SK-N-SH (cell line): ENCODE results near the gene NOTCH1.

Source experiments
- CTCF ChIP-seq: fragments of 200-600 bp; sonication (generic); IDR thresholded peaks from 2 replicates; pipeline ENCODE4 v1.6.1; 2017; ENCODE audit warnings: antibody characterized with exemption, mild to moderate bottlenecking, moderate library complexity
- ELF1 ChIP-seq: IDR thresholded peaks from 2 replicates; pipeline ENCODE4 v1.4.0; 2012
- FOSL2 ChIP-seq: IDR thresholded peaks from 2 replicates; pipeline ENCODE4 v1.4.0; 2012; ENCODE audit warnings: low read depth, mild to moderate bottlenecking, moderate library complexity, borderline replicate concordance
- MAX ChIP-seq: IDR thresholded peaks from 2 replicates; pipeline ENCODE4 v1.4.0; 2012; ENCODE audit warnings: low read depth
- MXI1 ChIP-seq: IDR thresholded peaks from 2 replicates; pipeline ENCODE4 v1.6.1; 2012; ENCODE audit warnings: mild to moderate bottlenecking, low read depth, low read length, improper control_type of control experiment
- NRF1 ChIP-seq: IDR thresholded peaks from 2 replicates; pipeline ENCODE4 v1.6.1; 2012; ENCODE audit warnings: low read depth, mild to moderate bottlenecking, low read length
- POLR2AphosphoS5 ChIP-seq: IDR thresholded peaks from 2 replicates; pipeline ENCODE4 v1.6.1; 2012; ENCODE audit warnings: low read depth, low read length
- RAD21 ChIP-seq: IDR thresholded peaks from 2 replicates; pipeline ENCODE4 v1.6.1; 2012; ENCODE audit warnings: mild to moderate bottlenecking, low read length
- RCOR1 ChIP-seq: fragments of 150-350 bp; IDR thresholded peaks from 2 replicates; pipeline ENCODE4 v1.6.1; 2017; ENCODE audit warnings: antibody characterized with exemption, low read length
- REST ChIP-seq: IDR thresholded peaks from 2 replicates; pipeline ENCODE4 v1.6.1; 2012; ENCODE audit warnings: mild to moderate bottlenecking, low read depth, low read length, moderate library complexity
- RFX5 ChIP-seq: IDR thresholded peaks from 2 replicates; pipeline ENCODE4 v1.6.1; 2012; ENCODE audit warnings: mild to moderate bottlenecking, improper control_type of control experiment, low read length
- RXRA ChIP-seq: IDR thresholded peaks from 2 replicates; pipeline ENCODE4 v1.4.0; 2012; ENCODE audit warnings: low read depth, mild to moderate bottlenecking, borderline replicate concordance
- TEAD4 ChIP-seq: IDR thresholded peaks from 2 replicates; pipeline ENCODE4 v1.4.0; 2012; ENCODE audit warnings: mild to moderate bottlenecking, borderline replicate concordance; ENCODE audit not compliant: insufficient read depth
- YY1 ChIP-seq: IDR thresholded peaks from 2 replicates; pipeline ENCODE4 v1.4.0; 2012; ENCODE audit warnings: low read depth, mild to moderate bottlenecking

GRCh38 chr9:136507992-136508375 lies 37.9 kb downstream of the NOTCH1 start:
- TF ChIP-seq FOSL2 (no peak), REST (no peak), CTCF (no peak), MAX (no peak), NRF1 (no peak), RFX5 (no peak), YY1 (no peak), MXI1 (no peak), ELF1 (no peak), POLR2AphosphoS5 (no peak), RAD21 (no peak), RXRA (no peak), RCOR1 (no peak), TEAD4 (no peak)
